ENCODE measurements around the gene MIPOL1. TPM values are rescaled to one million over a fixed set of nuclear protein-coding genes. Genes with fewer than 3 reads are reported as not detected.

MIPOL1 gene
- total and polyA plus RNA-seq, 2 of the 13 experiments (the other 11 are each of a cell fraction or from before 2014, with no cell fraction given): 8.6 to 34.2 TPM

GRCh38 chr14:37594971-37595808 lies 397.5 kb downstream of the MIPOL1 start, which contains the start of the genes FOXA1 and TTC6 (continued):
- no peak for TF ChIP-seq ZSCAN9 (CRISPR knock-in tag; IDR thresholded peaks at IDR 0.05; ENCODE audit: borderline replicate concordance)
- TF ChIP-seq CBX5 (CRISPR knock-in tag; IDR thresholded peaks at IDR 0.05; ENCODE audit: borderline replicate concordance): no peak; the same call in 1 of the 2 replicates
- TF ChIP-seq, protein P1, sequence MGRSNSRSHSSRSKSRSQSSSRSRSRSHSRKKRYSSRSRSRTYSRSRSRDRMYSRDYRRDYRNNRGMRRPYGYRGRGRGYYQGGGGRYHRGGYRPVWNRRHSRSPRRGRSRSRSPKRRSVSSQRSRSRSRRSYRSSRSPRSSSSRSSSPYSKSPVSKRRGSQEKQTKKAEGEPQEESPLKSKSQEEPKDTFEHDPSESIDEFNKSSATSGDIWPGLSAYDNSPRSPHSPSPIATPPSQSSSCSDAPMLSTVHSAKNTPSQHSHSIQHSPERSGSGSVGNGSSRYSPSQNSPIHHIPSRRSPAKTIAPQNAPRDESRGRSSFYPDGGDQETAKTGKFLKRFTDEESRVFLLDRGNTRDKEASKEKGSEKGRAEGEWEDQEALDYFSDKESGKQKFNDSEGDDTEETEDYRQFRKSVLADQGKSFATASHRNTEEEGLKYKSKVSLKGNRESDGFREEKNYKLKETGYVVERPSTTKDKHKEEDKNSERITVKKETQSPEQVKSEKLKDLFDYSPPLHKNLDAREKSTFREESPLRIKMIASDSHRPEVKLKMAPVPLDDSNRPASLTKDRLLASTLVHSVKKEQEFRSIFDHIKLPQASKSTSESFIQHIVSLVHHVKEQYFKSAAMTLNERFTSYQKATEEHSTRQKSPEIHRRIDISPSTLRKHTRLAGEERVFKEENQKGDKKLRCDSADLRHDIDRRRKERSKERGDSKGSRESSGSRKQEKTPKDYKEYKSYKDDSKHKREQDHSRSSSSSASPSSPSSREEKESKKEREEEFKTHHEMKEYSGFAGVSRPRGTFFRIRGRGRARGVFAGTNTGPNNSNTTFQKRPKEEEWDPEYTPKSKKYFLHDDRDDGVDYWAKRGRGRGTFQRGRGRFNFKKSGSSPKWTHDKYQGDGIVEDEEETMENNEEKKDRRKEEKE (IDR thresholded peaks at IDR 0.05): no peak
- no peak for TF ChIP-seq SMC3 (IDR thresholded peaks at IDR 0.05; ENCODE audit: low read length)
- TF ChIP-seq ATF2 (CRISPR knock-in tag; IDR thresholded peaks at IDR 0.05): peak; percentile 0; the same call in 1 of the 2 replicates
- TF ChIP-seq ZNF678 (CRISPR knock-in tag; IDR thresholded peaks at IDR 0.05): no peak
- no peak for TF ChIP-seq ATRX (CRISPR knock-in tag; IDR thresholded peaks at IDR 0.05; ENCODE audit: borderline replicate concordance)
- TF ChIP-seq KLF13 (CRISPR knock-in tag; IDR thresholded peaks at IDR 0.05): no peak
- peak; percentile 15; the same call in 1 of the 2 replicates for TF ChIP-seq CTCF (CRISPR knock-in tag; IDR thresholded peaks at IDR 0.05)
- no peak for TF ChIP-seq ZNF34 (CRISPR knock-in tag; IDR thresholded peaks at IDR 0.05; ENCODE audit: borderline replicate concordance)
- TF ChIP-seq, protein P2, sequence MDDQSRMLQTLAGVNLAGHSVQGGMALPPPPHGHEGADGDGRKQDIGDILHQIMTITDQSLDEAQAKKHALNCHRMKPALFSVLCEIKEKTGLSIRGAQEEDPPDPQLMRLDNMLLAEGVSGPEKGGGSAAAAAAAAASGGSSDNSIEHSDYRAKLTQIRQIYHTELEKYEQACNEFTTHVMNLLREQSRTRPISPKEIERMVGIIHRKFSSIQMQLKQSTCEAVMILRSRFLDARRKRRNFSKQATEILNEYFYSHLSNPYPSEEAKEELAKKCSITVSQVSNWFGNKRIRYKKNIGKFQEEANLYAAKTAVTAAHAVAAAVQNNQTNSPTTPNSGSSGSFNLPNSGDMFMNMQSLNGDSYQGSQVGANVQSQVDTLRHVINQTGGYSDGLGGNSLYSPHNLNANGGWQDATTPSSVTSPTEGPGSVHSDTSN (CRISPR knock-in tag; IDR thresholded peaks at IDR 0.05; ENCODE audit: borderline replicate concordance): peak; percentile 11; the same call in 1 of the 2 replicates
- TF ChIP-seq DR1 (CRISPR knock-in tag; IDR thresholded peaks at IDR 0.05): peak; percentile 48; the same call in 1 of the 2 replicates
- TF ChIP-seq TBP (CRISPR knock-in tag; IDR thresholded peaks at IDR 0.05): no peak
- TF ChIP-seq RCOR2 (CRISPR knock-in tag; IDR thresholded peaks at IDR 0.05): no peak; the same call in 1 of the 2 replicates
- peak; percentile 1 for TF ChIP-seq PCBP2 (optimal IDR thresholded peaks at IDR 0.05; ENCODE audit: low read depth, low read length, poor library complexity, severe bottlenecking)
- no peak; the same call in none of the 2 replicates for TF ChIP-seq ZXDC (CRISPR knock-in tag; IDR thresholded peaks at IDR 0.05)
- peak; percentile 83; the same call in 1 of the 2 replicates for TF ChIP-seq AKAP8 (CRISPR knock-in tag; IDR thresholded peaks at IDR 0.05)
- no peak for TF ChIP-seq PHF5A (CRISPR knock-in tag; IDR thresholded peaks at IDR 0.05; ENCODE audit: low read depth, unreplicated experiment)
- no peak for TF ChIP-seq ZNF160 (CRISPR knock-in tag; IDR thresholded peaks at IDR 0.05)
